ENCODE results near the gene MAN1C1. TPM values are rescaled to one million over a fixed set of nuclear protein-coding genes. Genes with fewer than 3 reads are reported as not detected.
"Not testable (repeated sequence)": the region's sequence is repeated elsewhere in the genome, so short reads cannot be mapped to it uniquely, and the experiment has no call there.

The MAN1C1 gene
- polyA plus RNA-seq, 1 donor = 13.9 TPM

GRCh38 chr1:25654109-25654660 lies 37.6 kb downstream of the MAN1C1 start:
- DNase-seq = no peak

GRCh38 chr1:25657121-25657882 lies 40.7 kb downstream of the MAN1C1 start:
- peak; percentile 31 for DNase-seq

- no peak for DNase-seq
Observed at GRCh38 chr1:25657883-25658760, 41.5 kb downstream of the MAN1C1 start.

GRCh38 chr1:25658791-25659431 lies 42.3 kb downstream of the MAN1C1 start:
- no peak for DNase-seq

DNA sequence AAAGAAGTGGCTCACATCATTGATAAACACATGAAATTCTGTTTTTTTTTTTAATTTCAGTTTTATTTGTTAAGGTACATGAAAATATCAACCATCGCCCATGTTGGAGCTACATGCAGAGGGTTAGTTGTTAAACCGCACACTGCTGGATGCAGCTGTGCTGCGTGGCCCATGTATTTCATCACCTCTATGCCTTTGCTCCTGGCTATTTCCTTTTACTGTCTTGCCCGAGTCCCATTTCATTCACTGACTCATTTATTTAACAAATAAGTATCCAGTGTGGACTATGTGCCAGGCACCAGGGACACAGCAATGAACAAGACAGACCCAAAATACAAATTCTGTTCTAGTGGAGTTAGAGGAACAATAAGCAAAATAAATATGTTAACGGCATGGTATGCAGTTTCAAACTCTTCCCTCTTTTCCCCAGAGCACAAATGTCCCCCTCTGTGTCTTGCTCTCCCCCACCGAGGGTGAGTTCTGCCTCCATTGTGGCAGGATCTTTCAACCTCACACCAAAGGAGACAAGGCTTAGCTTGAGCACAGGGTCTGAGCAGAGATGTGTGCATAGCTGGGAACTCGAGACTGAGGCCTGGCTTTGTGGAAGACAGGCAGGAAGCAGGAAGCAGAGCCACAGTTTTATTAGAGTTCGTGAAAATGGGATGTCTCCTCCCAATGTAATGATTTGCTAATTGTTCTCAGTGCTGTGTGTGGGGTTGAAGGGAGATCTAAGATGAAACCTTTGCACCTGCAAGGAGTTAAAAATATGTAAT lies 44.6 kb downstream of the MAN1C1 start:
- no peak for DNase-seq

- DNase-seq = no peak
Observed at GRCh38 chr1:25662061-25662460, 45.5 kb downstream of the MAN1C1 start.

GRCh38 chr1:25662959-25663358 lies 46.4 kb downstream of the MAN1C1 start:
- not testable (repeated sequence) for DNase-seq

GRCh38 chr1:25664357-25665199 lies 48.0 kb downstream of the MAN1C1 start:
- DNase-seq = no peak

DNA sequence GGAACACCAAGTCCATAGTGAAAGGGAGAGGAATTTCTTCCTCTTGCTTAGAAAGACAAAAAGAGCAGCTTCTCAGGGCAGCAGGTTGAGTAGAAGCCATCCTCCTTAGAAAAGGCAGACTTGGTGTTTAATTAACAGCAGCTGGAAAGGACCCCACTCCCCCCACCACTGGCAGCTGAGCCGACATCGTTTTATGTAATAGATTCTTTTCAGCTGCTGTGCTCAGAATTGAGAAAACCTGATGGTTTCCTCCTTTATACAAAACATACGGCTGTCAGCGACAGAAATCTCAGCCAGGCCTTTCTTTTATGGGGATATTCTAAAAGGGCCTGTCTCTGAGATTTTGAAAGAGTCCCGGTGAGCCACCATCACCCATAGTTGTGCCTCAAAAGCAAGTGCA lies 49.9 kb downstream of the MAN1C1 start:
- no peak for DNase-seq

- no peak for DNase-seq
Observed at GRCh38 chr1:25668931-25669573, 52.5 kb downstream of the MAN1C1 start.

- DNase-seq = no peak
Observed at GRCh38 chr1:25669781-25670567, 53.4 kb downstream of the MAN1C1 start.

- DNase-seq = no peak
Observed at GRCh38 chr1:25671929-25672328, 55.3 kb downstream of the MAN1C1 start.

DNA sequence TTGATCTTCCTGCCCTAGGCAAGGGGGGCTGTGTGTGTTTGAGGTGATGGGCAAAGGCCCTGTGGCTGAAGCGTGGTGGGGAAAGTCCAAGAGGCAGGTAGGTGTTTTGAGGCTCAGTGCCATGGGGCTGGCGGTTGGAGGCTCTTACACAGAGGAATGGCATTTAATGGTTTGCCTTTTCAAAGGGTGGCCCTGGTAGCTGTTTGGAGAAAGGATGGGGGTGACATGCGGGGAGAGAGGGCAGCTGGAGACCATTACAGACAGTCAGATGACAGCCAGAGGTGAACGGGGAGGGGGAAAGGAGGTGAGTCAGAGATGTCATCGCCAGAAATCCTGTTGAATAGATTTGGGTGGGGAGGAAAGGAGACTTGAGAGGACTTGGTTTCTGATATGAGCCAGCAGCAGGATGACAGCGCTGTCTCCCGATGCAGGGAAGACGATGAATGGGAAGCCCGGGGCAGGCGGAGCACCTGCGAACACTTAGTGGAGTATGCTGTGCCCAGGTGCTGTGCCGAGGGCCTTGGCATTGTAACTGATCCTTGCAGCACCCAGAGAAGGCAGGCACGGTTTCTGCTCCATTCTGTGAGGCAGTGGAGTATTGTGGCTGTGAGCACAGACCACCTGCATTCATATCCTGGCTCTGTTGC lies 56.3 kb downstream of the MAN1C1 start:
- no peak for DNase-seq

DNA sequence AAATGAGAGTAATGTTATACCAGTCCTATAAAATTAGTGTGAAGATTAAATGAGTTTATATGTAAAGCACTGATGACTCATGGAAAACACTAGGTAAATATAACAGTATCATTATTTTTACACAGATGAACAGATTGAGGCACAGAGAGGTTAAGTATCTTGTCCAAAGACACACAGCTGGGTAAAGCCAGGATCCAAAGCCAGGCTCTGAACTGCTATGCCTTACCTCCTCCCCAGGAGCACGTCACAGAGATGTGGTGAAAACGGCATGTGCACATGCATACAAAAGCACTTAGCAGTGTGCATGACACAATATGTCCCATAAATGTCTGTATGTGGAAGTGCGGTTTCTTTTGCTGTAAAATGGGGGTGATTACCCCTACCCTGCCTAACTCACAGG lies 56.9 kb downstream of the MAN1C1 start:
- DNase-seq = no peak

DNA sequence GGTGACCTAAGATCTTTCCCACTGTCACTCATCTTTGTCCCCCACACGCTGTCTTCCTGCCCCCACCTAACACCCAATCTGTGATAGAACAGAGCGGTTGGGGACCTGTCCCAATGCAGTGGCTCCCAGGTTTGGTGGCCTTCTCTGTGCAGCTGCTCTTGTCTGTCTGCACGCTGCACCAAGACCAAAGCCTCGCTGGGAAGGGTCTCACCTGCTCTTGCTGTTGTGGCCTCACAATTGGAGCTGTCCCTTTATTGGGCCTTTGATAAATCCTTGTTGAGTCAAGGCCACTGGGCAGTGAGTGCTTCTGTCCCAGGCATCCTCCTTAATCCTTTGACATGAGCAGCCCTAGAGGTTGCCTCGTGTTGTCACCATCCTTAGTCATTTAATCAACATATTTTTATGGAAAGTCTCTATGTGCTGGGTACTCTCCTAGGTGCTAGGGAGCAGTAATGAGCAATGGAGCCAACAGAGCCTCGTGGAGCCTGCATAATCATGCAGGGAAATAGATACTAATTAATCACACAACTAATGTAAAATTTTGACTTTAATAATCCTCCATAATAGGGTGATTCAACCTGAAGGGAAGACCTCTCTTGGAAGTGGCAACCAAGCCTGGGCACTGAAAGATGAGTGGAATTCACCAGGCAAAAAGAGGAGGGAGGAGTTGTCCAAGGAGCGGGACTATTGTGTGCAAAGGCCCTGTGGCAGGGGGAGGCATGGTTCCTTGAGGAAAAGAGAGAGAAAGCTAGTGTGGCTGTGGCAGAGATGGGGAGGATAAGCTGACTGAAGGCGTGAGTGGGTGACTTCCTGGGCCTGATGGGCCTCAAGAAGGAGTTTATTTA lies 57.6 kb downstream of the MAN1C1 start:
- no peak for DNase-seq

- DNase-seq = no peak
Observed at GRCh38 chr1:25674807-25675084, 58.2 kb downstream of the MAN1C1 start.

DNA sequence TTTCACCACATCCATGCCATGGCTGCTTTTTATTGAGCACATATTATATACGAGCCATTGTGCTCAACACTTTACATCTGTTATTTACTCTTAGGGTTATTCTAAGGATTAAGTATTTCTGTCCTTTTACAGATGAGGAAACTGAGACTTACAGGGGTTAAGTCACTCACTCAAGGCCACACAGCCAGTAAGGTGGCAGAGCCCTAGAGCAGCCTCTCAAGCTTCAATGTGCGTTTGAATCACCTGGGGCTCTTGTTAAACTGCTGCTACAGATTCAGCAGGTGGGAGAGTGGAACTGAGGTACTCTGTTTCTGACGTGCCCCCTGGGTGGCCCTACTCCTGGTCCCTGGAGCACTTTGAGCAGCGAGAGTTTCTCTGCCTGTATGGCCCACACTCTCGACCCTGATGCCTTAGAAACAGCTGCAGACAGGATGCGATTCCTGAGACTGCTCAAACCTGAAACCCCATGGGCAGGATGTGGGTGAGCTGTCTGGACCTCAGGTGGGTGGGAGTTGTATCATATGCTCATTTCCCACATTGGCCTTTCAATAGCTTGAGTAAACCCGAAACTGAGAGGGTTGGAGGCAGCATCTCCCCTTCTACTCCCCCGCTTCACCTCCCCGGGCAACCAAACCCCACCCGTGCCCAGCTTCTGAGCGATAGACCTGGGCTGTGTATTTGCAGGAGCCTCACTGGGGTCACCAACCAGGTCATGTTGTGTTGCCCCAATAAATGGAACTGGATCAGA lies 59.3 kb downstream of the MAN1C1 start:
- DNase-seq = no peak

Measured in left kidney (tissue), 2 donors.